Activated CD4-positive, alpha-beta T cell treated with anti-CD3 and anti-CD28 coated beads for 36 hours (primary cell): Measurements from ENCODE around the gene PCNA. TPM values are rescaled to one million over a fixed set of nuclear protein-coding genes. Genes with fewer than 3 reads are reported as not detected.

Source experiments
- ATAC-seq: fragments of 200-7000 bp; cut with Tn5 transposase; one replicate; pipeline ENCODE4 v1.10.0; 2021; ENCODE audit warnings: mild to moderate bottlenecking, moderate library complexity
- CTCF ChIA-PET: fragments of 350-600 bp; sonication (Branson Sonifier 250); formaldehyde crosslinking; loops from one replicate; lab custom pipeline; 2021; ENCODE audit warnings: antibody characterized with exemption; lab: Charles Lee
- POLR2A ChIA-PET: fragments of 350-600 bp; sonication (Branson Sonifier 250); formaldehyde crosslinking; loops from one replicate; lab custom pipeline; 2021; ENCODE audit warnings: antibody characterized with exemption, inconsistent platforms; lab: Charles Lee
- DNase-seq: peaks from one replicate; pipeline ENCODE4 v3.0.0-alpha.2; 2020
- H3K27ac Mint-ChIP-seq: one replicate; pipeline ENCODE4 v1.8.0; 2021; ENCODE audit warnings: mixed read lengths
- H3K27me3 Mint-ChIP-seq: one replicate; pipeline ENCODE4 v1.8.0; 2021; ENCODE audit warnings: mixed read lengths
- H3K36me3 Mint-ChIP-seq: one replicate; pipeline ENCODE4 v1.8.0; 2021; ENCODE audit warnings: low read depth, mixed read lengths
- H3K4me1 Mint-ChIP-seq: one replicate; pipeline ENCODE4 v1.8.0; 2021; ENCODE audit warnings: mixed read lengths
- H3K4me3 Mint-ChIP-seq: one replicate; pipeline ENCODE4 v1.8.0; 2021; ENCODE audit warnings: mild to moderate bottlenecking, moderate library complexity, mixed read lengths
- H3K9me3 Mint-ChIP-seq: one replicate; pipeline ENCODE4 v1.8.0; 2021; ENCODE audit warnings: low read depth, mixed read lengths
- intact Hi-C, 2 experiments: fragments of 100-400 bp; cut with DNase I in 1 of 2; cut with micrococcal nuclease in 1 of 2; formaldehyde crosslinking; loops; one replicate each; pipeline versions ENCODE4 v1.14.2 to v1.15.1; 2022 to 2024; cut with DNase I, micrococcal nuclease
- total RNA-seq, 2 experiments: library from RNA; stranded (reverse); gene quantifications; one replicate each; pipeline ENCODE4 v1.2.3, GENCODE V29; 2021

PCNA gene
- total RNA-seq, 2 experiments from 2014 or later: 494 to 576 TPM

GRCh38 chr20:5140195-5140594 lies 20.4 kb upstream of the PCNA start:
- Mint-ChIP-seq H3K4me1 (peaks cover 48% of the 10 kb centered on the region), H3K36me3 (peaks cover 3% of the 10 kb centered on the region), H3K27ac (no peak overlapping the region), H3K4me3 (no peak overlapping the region), H3K9me3 (no peaks in the 10 kb centered on the region), H3K27me3 (no peaks in the 10 kb centered on the region)
- ATAC-seq: no peak
- ChIA-PET POLR2A (no interaction called here), CTCF (interaction anchor here (1.1 to 2.1 kb wide), 2 partner anchors 13 to 52 kb away, joined by 4 to 8 read pairs; partner anchors contain the start of gene CDS2)
- no peak for DNase-seq
- intact Hi-C loops: no loop called here

GRCh38 chr20:5136096-5136495 lies 16.3 kb upstream of the PCNA start:
- peaks cover 24% of the 10 kb centered on the region for H3K4me1 Mint-ChIP-seq

GRCh38 chr20:5135363-5136012 lies 15.7 kb upstream of the PCNA start:
- ATAC-seq (no peak), DNase-seq (no peak)
- intact Hi-C loops: no loop called here
- Mint-ChIP-seq H3K9me3 (no peaks in the 10 kb centered on the region), H3K27me3 (no peaks in the 10 kb centered on the region), H3K27ac (no peak overlapping the region), H3K4me1 (peaks cover 20% of the 10 kb centered on the region), H3K36me3 (no peaks in the 10 kb centered on the region), H3K4me3 (no peak overlapping the region)
- ChIA-PET CTCF (interaction anchor here (1.1 to 1.7 kb wide), 2 partner anchors 20 to 57 kb away, joined by 3 to 4 read pairs; no protein-coding TSS in a partner anchor), POLR2A (no interaction called here)

More at GRCh38 chr20:5136096-5136495, 16.3 kb upstream of the PCNA start:
- Mint-ChIP-seq H3K9me3 (no peaks in the 10 kb centered on the region), H3K4me3 (no peak overlapping the region), H3K27me3 (no peaks in the 10 kb centered on the region), H3K36me3 (no peaks in the 10 kb centered on the region), H3K27ac (no peak overlapping the region)
- ChIA-PET CTCF (interaction anchor here (1.7 kb wide), 1 partner anchor 56 kb away, joined by 4 read pairs; no protein-coding TSS in a partner anchor), POLR2A (no interaction called here)
- DNase-seq (no peak), ATAC-seq (no peak)
- intact Hi-C loops: no loop called here

- Mint-ChIP-seq H3K27ac (no peak overlapping the region), H3K36me3 (no peaks in the 10 kb centered on the region), H3K9me3 (no peaks in the 10 kb centered on the region), H3K4me1 (peaks cover 15% of the 10 kb centered on the region), H3K4me3 (no peak overlapping the region), H3K27me3 (no peaks in the 10 kb centered on the region)
- ChIA-PET POLR2A (no interaction called here), CTCF (interaction anchor here (0.8 to 1.8 kb wide), 2 partner anchors 20 to 58 kb away, joined by 3 to 4 read pairs; no protein-coding TSS in a partner anchor)
- DNase-seq (no peak), ATAC-seq (no peak)
- intact Hi-C loops: no loop called here
Measured at GRCh38 chr20:5133998-5134397, 14.2 kb upstream of the PCNA start.

- POLR2A ChIA-PET: interaction anchor here (0.6 kb wide), 1 partner anchor 14 kb away, joined by 4 read pairs; no protein-coding TSS in a partner anchor
- ATAC-seq: no peak
- Mint-ChIP-seq H3K27ac (no peak overlapping the region), H3K4me3 (no peak overlapping the region), H3K36me3 (peaks cover 2% of the 10 kb centered on the region), H3K9me3 (no peaks in the 10 kb centered on the region), H3K27me3 (no peaks in the 10 kb centered on the region), H3K4me1 (peaks cover 23% of the 10 kb centered on the region)
- intact Hi-C loops: no loop called here
- CTCF ChIA-PET: interaction anchor here (1.0 kb wide), 1 partner anchor 61 kb away, joined by 3 read pairs; no protein-coding TSS in a partner anchor
- DNase-seq: no peak
Measured at GRCh38 chr20:5131502-5131901, 11.7 kb upstream of the PCNA start.

GRCh38 chr20:5128886-5129285 lies 9.1 kb upstream of the PCNA start:
- CTCF ChIA-PET: interaction anchor here (0.7 to 5.7 kb wide), 7 partner anchors 9 to 94 kb away, joined by 3 to 104 read pairs (median 4); no protein-coding TSS in a partner anchor
- peaks cover 34% of the 10 kb centered on the region for H3K4me1 Mint-ChIP-seq
- intact Hi-C loops: loop anchor here in 1 of 2 experiments (5.0 to 10.0 kb wide), 3 partner anchors 317 to 626 kb away; partner anchors contain the start of gene SHLD1
- peak overlapping the region; percentile 89 for H3K27ac Mint-ChIP-seq
- H3K27me3 Mint-ChIP-seq: no peaks in the 10 kb centered on the region
- ATAC-seq: no peak
- H3K36me3 Mint-ChIP-seq: peaks cover 2% of the 10 kb centered on the region
- POLR2A ChIA-PET: interaction anchor here (0.8 to 1.3 kb wide), 3 partner anchors 9 to 63 kb away, joined by 3 to 4 read pairs (median 3); no protein-coding TSS in a partner anchor
- H3K9me3 Mint-ChIP-seq: no peaks in the 10 kb centered on the region
- H3K4me3 Mint-ChIP-seq: peak overlapping the region; percentile 80
- no peak for DNase-seq

- H3K36me3 Mint-ChIP-seq: peaks cover 2% of the 10 kb centered on the region
- peaks cover 33% of the 10 kb centered on the region for H3K4me1 Mint-ChIP-seq
- intact Hi-C loops: loop anchor here (1.0 to 10.0 kb wide), 7 partner anchors 9 to 823 kb away; partner anchors contain the start of genes PCNA (in 2 of the 2), MCM8 (in 1 of the 2), SHLD1 (in 1 of the 2) and TRMT6 (in 1 of the 2)
- H3K27me3 Mint-ChIP-seq: no peaks in the 10 kb centered on the region
- ChIA-PET CTCF (interaction anchor here (0.7 to 5.7 kb wide), 10 partner anchors 11 to 95 kb away, joined by 3 to 104 read pairs (median 6); no protein-coding TSS in a partner anchor), POLR2A (interaction anchor here (0.6 to 2.3 kb wide), 4 partner anchors 8 to 314 kb away, joined by 3 to 8 read pairs (median 4); no protein-coding TSS in a partner anchor)
- peak overlapping the region; percentile 89 for H3K27ac Mint-ChIP-seq
- peak overlapping the region; percentile 80 for H3K4me3 Mint-ChIP-seq
- H3K9me3 Mint-ChIP-seq: no peaks in the 10 kb centered on the region
- DNase-seq (no peak), ATAC-seq (no peak)
Measured at GRCh38 chr20:5127859-5128424, 8.2 kb upstream of the PCNA start.

GRCh38 chr20:5127204-5127858 lies 7.6 kb upstream of the PCNA start:
- DNase-seq: peak; percentile 85
- peaks cover 33% of the 10 kb centered on the region for H3K4me1 Mint-ChIP-seq
- H3K27me3 Mint-ChIP-seq: no peaks in the 10 kb centered on the region
- peak overlapping the region; percentile 90 for H3K27ac Mint-ChIP-seq
- ATAC-seq: peak; percentile 52
- intact Hi-C loops: loop anchor here (1.0 to 10.0 kb wide), 7 partner anchors 8 to 823 kb away; partner anchors contain the start of genes PCNA (in 2 of the 2), MCM8 (in 1 of the 2), SHLD1 (in 1 of the 2) and TRMT6 (in 1 of the 2)
- POLR2A ChIA-PET: interaction anchor here (0.6 to 2.3 kb wide), 8 partner anchors 7 to 313 kb away, joined by 3 to 18 read pairs (median 4); no protein-coding TSS in a partner anchor
- no peaks in the 10 kb centered on the region for H3K9me3 Mint-ChIP-seq
- CTCF ChIA-PET: interaction anchor here (0.7 to 5.7 kb wide), 14 partner anchors 13 to 96 kb away, joined by 3 to 104 read pairs (median 6); no protein-coding TSS in a partner anchor
- peak overlapping the region; percentile 80 for H3K4me3 Mint-ChIP-seq
- peaks cover 2% of the 10 kb centered on the region for H3K36me3 Mint-ChIP-seq

- ATAC-seq (peak; percentile 89), DNase-seq (peak; percentile 100)
- no peaks in the 10 kb centered on the region for H3K27me3 Mint-ChIP-seq
- ChIA-PET POLR2A (interaction anchor here (0.6 to 2.3 kb wide), 11 partner anchors 8 to 312 kb away, joined by 3 to 18 read pairs (median 4); no protein-coding TSS in a partner anchor), CTCF (interaction anchor here (0.7 to 5.7 kb wide), 23 partner anchors 14 to 365 kb away, joined by 3 to 104 read pairs (median 4); no protein-coding TSS in a partner anchor)
- intact Hi-C loops: loop anchor here (1.0 to 10.0 kb wide), 10 partner anchors 7 to 824 kb away; partner anchors contain the start of genes PCNA (in 2 of the 2), MCM8 (in 1 of the 2), SHLD1 (in 1 of the 2) and TRMT6 (in 1 of the 2)
- peak within 1 kb of the TSS; percentile 80 for H3K4me3 Mint-ChIP-seq
- peak within 1 kb of the TSS; percentile 95 for H3K27ac Mint-ChIP-seq
- H3K4me1 Mint-ChIP-seq: peaks cover 34% of the 10 kb centered on the region
- H3K36me3 Mint-ChIP-seq: peaks cover 2% of the 10 kb centered on the region
- H3K9me3 Mint-ChIP-seq: no peaks in the 10 kb centered on the region
Measured at GRCh38 chr20:5126512-5127203, 6.9 kb upstream of the PCNA start, which contains the start of gene CDS2. Gene CDS2, plus strand, starts transcription at chr20:5127008. Its CDS starts 85 bp downstream, at chr20:5127093.

GRCh38 chr20:5122873-5123260 lies 3.1 kb upstream of the PCNA start:
- CTCF ChIA-PET: no interaction called here
- H3K36me3 Mint-ChIP-seq: peaks cover 13% of the 10 kb centered on the region

More at GRCh38 chr20:5122873-5123260, 3.1 kb upstream of the PCNA start:
- Mint-ChIP-seq H3K27me3 (no peaks in the 10 kb centered on the region), H3K27ac (no peak overlapping the region), H3K4me3 (no peak overlapping the region), H3K4me1 (peaks cover 30% of the 10 kb centered on the region), H3K9me3 (no peaks in the 10 kb centered on the region)
- ATAC-seq (no peak), DNase-seq (no peak)
- POLR2A ChIA-PET: no interaction called here
- intact Hi-C loops: loop anchor here in 1 of 2 experiments (10.0 kb wide), 1 partner anchor 632 kb away; the partner anchor contains the start of gene SHLD1
